Heart right ventricle (tissue), 16 donors: ENCODE data around the gene ABHD11. TPM values are rescaled to one million over a fixed set of nuclear protein-coding genes. Genes with fewer than 3 reads are reported as not detected.
"Not testable (repeated sequence)": the region's sequence is repeated elsewhere in the genome, so short reads cannot be mapped to it uniquely, and the experiment has no call there.

Source experiments
- ATAC-seq, 8 donors: fragments of 200-7000 bp; cut with Tn5 transposase; one replicate each; pipeline ENCODE4 v1.9.1; 2020; ENCODE audit warnings: mild to moderate bottlenecking in 8 of 8, moderate library complexity in 8 of 8, moderate number of reproducible peaks in 1 of 8
- DNase-seq, 2 donors: peaks; one replicate each; pipeline ENCODE4 v3.0.0-alpha.2; 2020
- H3K27ac ChIP-seq, 10 donors: fragments of 200-600 bp; sonication (generic) in 2 of 10; one replicate each; pipeline versions ENCODE4 v1.5.0 to v1.8.0; 2020 to 2022; ENCODE audit warnings: mild to moderate bottlenecking in 3 of 10
- H3K27me3 ChIP-seq, 7 donors: fragments of 200-600 bp; one replicate each; pipeline ENCODE4 v1.8.0; 2021 to 2022; ENCODE audit warnings: mild to moderate bottlenecking in 2 of 7
- H3K36me3 ChIP-seq, 9 donors: fragments of 200-600 bp; sonication (generic) in 1 of 9; one replicate each; pipeline versions ENCODE4 v1.5.0 to v1.8.0; 2020 to 2022; ENCODE audit warnings: mild to moderate bottlenecking in 2 of 9
- H3K4me1 ChIP-seq, 9 donors: fragments of 200-600 bp; sonication (generic) in 1 of 9; one replicate each; pipeline versions ENCODE4 v1.5.0 to v1.8.0; 2020 to 2022; ENCODE audit warnings: mild to moderate bottlenecking in 4 of 9
- H3K4me3 ChIP-seq, 10 donors: fragments of 200-600 bp; sonication (generic) in 2 of 10; one replicate each; pipeline versions ENCODE4 v1.5.0 to v1.8.0; 2020 to 2022; ENCODE audit warnings: mild to moderate bottlenecking in 7 of 10, moderate library complexity in 2 of 10
- H3K9me3 ChIP-seq, 11 donors: fragments of 200-600 bp in 10 of 11; sonication (generic) in 2 of 11; one replicate each; pipeline versions ENCODE4 v1.5.0 to v1.8.0; 2013 to 2022; ENCODE audit warnings: mild to moderate bottlenecking in 2 of 11, control low read depth in 1 of 11, moderate library complexity in 1 of 11
- CTCF ChIP-seq, 9 donors: fragments of 200-600 bp; sonication (generic) in 2 of 9; IDR thresholded peaks; one replicate each; pipeline versions ENCODE4 v1.5.0 to v1.8.0; 2021 to 2022; ENCODE audit warnings: antibody characterized with exemption in 9 of 9, mild to moderate bottlenecking in 5 of 9, moderate library complexity in 1 of 9
- WGBS, 2 donors: extraction: QIAGEN DNeasy Blood & Tissue Kit; methylation state at CpG; one replicate each; pipeline ENCODE4 v1.1.7; 2013; ENCODE audit warnings: inconsistent platforms in 1 of 2; 5-methylcytosine and 5-hydroxymethylcytosine counted together
- intact Hi-C, 10 donors: fragments of 100-400 bp; cut with DNase I; formaldehyde crosslinking; loops; one replicate each; pipeline versions ENCODE4 v1.11.1 to v1.14.2; 2022
- polyA plus RNA-seq, 2 donors: library from polyadenylated mRNA; stranded (reverse); fragments of 200-250 nt; gene quantifications; one replicate each; pipeline ENCODE4 v1.2.3, GENCODE V29; 2013
- total RNA-seq, 10 donors: library from RNA; stranded (reverse); fragmentation: NEBNext Ultra II Directional in 3 of 10; extraction: Animal tissue kit (Norgen Biotek cat#: 25700) in 3 of 10; gene quantifications; one replicate each; pipeline versions ENCODE4 v1.2.1 to v1.2.4, GENCODE V29; 2021 to 2023
- donor health status: Arrhythmogenic right ventricular cardiomyopathy.
- donor health status: ischemic (EF 13 %, LVEDD 7.1; RV severe dilation, severe dysfunction).
- donor health status: healthy with polysubstance abuse.
- donor health status: DM: no; HTN: yes; CAD: no.
- donor health status: DM: no; HTN: no; CAD: no.
- donor health status: ischemic (EF 25% LVEDD 6.9; RV normal size, moderate dysfunction).
- donor health status: ischemic (EF 25% LVEDD 5.7; RV mildly dilated, moderate dysfunction).
- donor health status: healthy.
- donor health status: DM: yes; HTN: yes; CAD: no.
- donor health status: Ischemic cardiomyopathy.
- donor health status: ischemic (EF 35%, LVEDD 5.7; RV mildly dilated, moderate dysfunction).
- donor health status: nonischemic (EF 11% LVEDD 7.7; RV severe dilation, severe dysfunction).
- donor health status: DM: yes; HTN: yes; CAD: no.
- donor health status: PGD.
- donor health status: ischemic (EF 29% LVEDD 5.4; RV normal size, mild dysfunction).
- donor health status: nonischemic (EF 23%, LVEDD 6.1; RV moderate dilation, normal function).

The ABHD11 gene
- total and polyA plus RNA-seq, 12 donors, result 20.0 to 36.8 (median 29.6) TPM

- no peaks in the 10 kb centered on the region for H3K36me3 ChIP-seq
- WGBS, 2 donors, result 63 to 75% methylated on average over 6 of the region's 6 CpGs
- no peak for TF ChIP-seq CTCF (IDR thresholded peaks at IDR 0.05)
- DNase-seq (no peak), ATAC-seq (no peak)
- H3K9me3 ChIP-seq, result no peaks in the 10 kb centered on the region
- peaks cover 0 to 55% (median 12%) of the 10 kb centered on the region in 7 donors for H3K27me3 ChIP-seq
- intact Hi-C loops, result loop anchor here in 1 of 10 donors (10.0 kb wide), 1 partner anchor 58 kb away; the partner anchor contains the start of gene VPS37D
- H3K4me3 ChIP-seq, result no peak overlapping the region
- H3K4me1 ChIP-seq, result peaks cover 0 to 32% (median 13%) of the 10 kb centered on the region in 9 donors
- no peak overlapping the region for H3K27ac ChIP-seq
Measured at GRCh38 chr7:73722785-73723184, 15.8 kb downstream of the ABHD11 start.

GRCh38 chr7:73722182-73722581 lies 16.4 kb downstream of the ABHD11 start:
- H3K4me3 ChIP-seq, H3K9me3 ChIP-seq, DNase-seq, H3K36me3 ChIP-seq, ATAC-seq: not testable (repeated sequence)
- intact Hi-C loops, result loop anchor here in 1 of 10 donors (10.0 kb wide), 1 partner anchor 57 kb away; the partner anchor contains the start of gene VPS37D
- Histone ChIP-seq H3K4me1 (peaks cover 0 to 38% (median 16%) of the 10 kb centered on the region in 9 donors), H3K27ac (peak overlapping the region in 1 of 10 donors; percentile 31), H3K27me3 (peaks cover 0 to 54% (median 9%) of the 10 kb centered on the region in 7 donors)
- WGBS, 2 donors, result 84 to 85% methylated on average over 4 of the region's 4 CpGs

GRCh38 chr7:73721377-73721817 lies 17.2 kb downstream of the ABHD11 start:
- H3K27ac ChIP-seq, result peak overlapping the region in 7 of 10 donors; percentile 15 to 63 (median 25)
- intact Hi-C loops, result loop anchor here in 1 of 10 donors (10.0 kb wide), 1 partner anchor 57 kb away; the partner anchor contains the start of gene VPS37D
- peak; percentile 21 to 89 (median 82) for ATAC-seq

GRCh38 chr7:73720443-73720842 lies 18.2 kb downstream of the ABHD11 start:
- DNase-seq, result not testable (repeated sequence)
- 96% methylated on average over 9 of the region's 9 CpGs for WGBS, 2 donors

More at GRCh38 chr7:73721377-73721817, 17.2 kb downstream of the ABHD11 start:
- H3K4me3 ChIP-seq, result no peak overlapping the region
- TF ChIP-seq CTCF (IDR thresholded peaks at IDR 0.05), result no peak
- peak; percentile 72 to 78 for DNase-seq
- no peaks in the 10 kb centered on the region for H3K9me3 ChIP-seq
- no peaks in the 10 kb centered on the region for H3K36me3 ChIP-seq
- WGBS, 2 donors, result 45 to 56% methylated on average over 3 of the region's 3 CpGs
- H3K27me3 ChIP-seq, result peaks cover 0 to 52% (median 6%) of the 10 kb centered on the region in 7 donors
- H3K4me1 ChIP-seq, result peaks cover 0 to 44% (median 24%) of the 10 kb centered on the region in 9 donors

GRCh38 chr7:73719806-73720169 lies 18.8 kb downstream of the ABHD11 start:
- Histone ChIP-seq H3K4me1 (peaks cover 0 to 44% (median 25%) of the 10 kb centered on the region in 9 donors), H3K27ac (no peak overlapping the region), H3K9me3 (no peaks in the 10 kb centered on the region), H3K36me3 (no peaks in the 10 kb centered on the region), H3K4me3 (peak overlapping the region; percentile 18 to 88 (median 71)), H3K27me3 (peaks cover 0 to 52% (median 0%) of the 10 kb centered on the region in 7 donors)
- intact Hi-C loops, result loop anchor here in 1 of 10 donors (10.0 kb wide), 1 partner anchor 55 kb away; the partner anchor contains the start of gene VPS37D
- DNase-seq (no peak), ATAC-seq (peak in 2 of 8 donors; percentile 1 to 18)
- TF ChIP-seq CTCF (IDR thresholded peaks at IDR 0.05), result no peak
- 9 to 11% methylated on average over 12 to 16 of the region's 16 CpGs for WGBS, 2 donors

More at GRCh38 chr7:73720443-73720842, 18.2 kb downstream of the ABHD11 start:
- H3K36me3 ChIP-seq, H3K9me3 ChIP-seq, ATAC-seq, H3K27ac ChIP-seq, H3K4me3 ChIP-seq: not testable (repeated sequence)
- intact Hi-C loops, result loop anchor here in 1 of 10 donors (10.0 kb wide), 1 partner anchor 56 kb away; the partner anchor contains the start of gene VPS37D
- Histone ChIP-seq H3K4me1 (peaks cover 0 to 44% (median 25%) of the 10 kb centered on the region in 9 donors), H3K27me3 (peaks cover 0 to 52% (median 0%) of the 10 kb centered on the region in 7 donors)
